Testis (tissue), 2 donors: ENCODE data around the gene GSK3A.

Source experiments
- CTCF ChIP-seq, 3 experiments: fragments of 450-650 bp in 2 of 3; fragments of 200-600 bp in 1 of 3; sonication (generic) in 1 of 3; IDR thresholded peaks; one replicate each; pipeline ENCODE4 v1.5.1; 2016 to 2019; ENCODE audit warnings: antibody characterized with exemption in 3 of 3, mild to moderate bottlenecking in 2 of 3, moderate library complexity in 1 of 3
- POLR2A ChIP-seq: fragments of 450-650 bp; IDR thresholded peaks from one replicate; pipeline ENCODE4 v1.6.1; 2017; ENCODE audit warnings: antibody characterized with exemption, mild to moderate bottlenecking, moderate library complexity

GRCh38 chr19:42250183-42250665 lies 7.8 kb upstream of the GSK3A start:
- TF ChIP-seq POLR2A = no peak
- no peak for TF ChIP-seq CTCF (IDR thresholded peaks at IDR 0.05)
